ENCODE data around the gene TPSD1.

GRCh38 chr16:1298406-1298805, 42.5 kb downstream of the TPSD1 start:
- TF ChIP-seq EZH2 (IDR thresholded peaks at IDR 0.05; ENCODE audit: borderline replicate concordance, low read depth, low read length, severe bottlenecking) (no peak), CTCF (IDR thresholded peaks at IDR 0.05; ENCODE audit: extremely low read depth in 1 of 2, insufficient read depth in 1 of 2, low read depth in 1 of 2, low read length in 2 of 2) (no peak), MAX (IDR thresholded peaks at IDR 0.05; ENCODE audit: insufficient read depth, insufficient read length) (no peak), POLR2A (IDR thresholded peaks at IDR 0.05; ENCODE audit: low read depth, low read length) (no peak)

Data from endothelial cell of umbilical vein (primary cell).